Activated T-helper 17 cell treated with anti-CD3 and anti-CD28 coated beads, Interleukin-2, amount 50 U/mL, for 72 hours (primary cell): ENCODE results near the gene VPS37C. TPM values are rescaled to one million over a fixed set of nuclear protein-coding genes. Genes with fewer than 3 reads are reported as not detected.
"Not testable (repeated sequence)": the region's sequence is repeated elsewhere in the genome, so short reads cannot be mapped to it uniquely, and the experiment has no call there.

Source experiments
- ATAC-seq: fragments of 150-1000 bp; cut with Tn5 transposase; replicated peaks from 2 replicates; pipeline ENCODE4 v1.10.0; 2021; ENCODE audit warnings: mild to moderate bottlenecking, moderate library complexity
- H3K27ac Mint-ChIP-seq: one replicate; pipeline ENCODE4 v1.8.0; 2022; ENCODE audit warnings: mixed read lengths
- H3K27me3 Mint-ChIP-seq: one replicate; pipeline ENCODE4 v1.8.0; 2022; ENCODE audit warnings: mixed read lengths
- H3K36me3 Mint-ChIP-seq: one replicate; pipeline ENCODE4 v1.8.0; 2022; ENCODE audit warnings: low read depth, mild to moderate bottlenecking, mixed read lengths
- H3K4me1 Mint-ChIP-seq: one replicate; pipeline ENCODE4 v1.8.0; 2022; ENCODE audit warnings: mixed read lengths
- H3K4me3 Mint-ChIP-seq: one replicate; pipeline ENCODE4 v1.8.0; 2022; ENCODE audit warnings: mild to moderate bottlenecking, mixed read lengths
- H3K9me3 Mint-ChIP-seq: one replicate; pipeline ENCODE4 v1.8.0; 2022; ENCODE audit warnings: mixed read lengths
- total RNA-seq, 2 donors: library from RNA; stranded (reverse); gene quantifications; one replicate each; pipeline ENCODE4 v1.2.3, GENCODE V29; 2022

VPS37C gene
- total RNA-seq, 2 donors from 2014 or later, result 9.7 to 14.5 TPM

GRCh38 chr11:61168042-61168688 is 6.9 kb upstream of the VPS37C start:
- Mint-ChIP-seq H3K27ac (no peak overlapping the region), H3K4me3 (peak overlapping the region; percentile 27), H3K36me3 (no peaks in the 10 kb centered on the region)

GRCh38 chr11:61166331-61166730 is 5.1 kb upstream of the VPS37C start:
- H3K4me1 Mint-ChIP-seq, result peaks cover 14% of the 10 kb centered on the region
- not testable (repeated sequence) for H3K27ac Mint-ChIP-seq, ATAC-seq, H3K9me3 Mint-ChIP-seq, H3K27me3 Mint-ChIP-seq, H3K36me3 Mint-ChIP-seq, H3K4me3 Mint-ChIP-seq

More at GRCh38 chr11:61168042-61168688, 6.9 kb upstream of the VPS37C start:
- Mint-ChIP-seq H3K27me3 (no peaks in the 10 kb centered on the region), H3K4me1 (peaks cover 22% of the 10 kb centered on the region), H3K9me3 (peaks cover 4% of the 10 kb centered on the region)
- ATAC-seq, result no peak

- peaks cover 15% of the 10 kb centered on the region for H3K4me1 Mint-ChIP-seq
- not testable (repeated sequence) for H3K36me3 Mint-ChIP-seq, H3K4me3 Mint-ChIP-seq, H3K9me3 Mint-ChIP-seq, ATAC-seq, H3K27me3 Mint-ChIP-seq
- peak overlapping the region; percentile 71 for H3K27ac Mint-ChIP-seq
Observed at GRCh38 chr11:61165785-61166184, 4.6 kb upstream of the VPS37C start.

GRCh38 chr11:61164606-61165424 is 3.6 kb upstream of the VPS37C start:
- ATAC-seq, result no peak
- peak overlapping the region; percentile 46 for H3K4me3 Mint-ChIP-seq
- H3K27ac Mint-ChIP-seq, result peak overlapping the region; percentile 71
- no peaks in the 10 kb centered on the region for H3K27me3 Mint-ChIP-seq
- H3K4me1 Mint-ChIP-seq, result peaks cover 24% of the 10 kb centered on the region
- H3K9me3 Mint-ChIP-seq, result no peaks in the 10 kb centered on the region
- no peaks in the 10 kb centered on the region for H3K36me3 Mint-ChIP-seq

GRCh38 chr11:61163714-61164605 is 2.7 kb upstream of the VPS37C start:
- Mint-ChIP-seq H3K4me1 (peaks cover 28% of the 10 kb centered on the region), H3K4me3 (peak overlapping the region; percentile 46), H3K9me3 (no peaks in the 10 kb centered on the region), H3K27me3 (no peaks in the 10 kb centered on the region), H3K27ac (peak overlapping the region; percentile 71), H3K36me3 (no peaks in the 10 kb centered on the region)
- no peak for ATAC-seq

GRCh38 chr11:61163021-61163420 is 1.8 kb upstream of the VPS37C start:
- no peaks in the 10 kb centered on the region for H3K27me3 Mint-ChIP-seq
- H3K27ac Mint-ChIP-seq, result no peak overlapping the region
- H3K36me3 Mint-ChIP-seq, result peaks cover under 1% of the 10 kb centered on the region
- peaks cover 36% of the 10 kb centered on the region for H3K4me1 Mint-ChIP-seq
- no peaks in the 10 kb centered on the region for H3K9me3 Mint-ChIP-seq
- no peak for ATAC-seq
- peak overlapping the region; percentile 89 for H3K4me3 Mint-ChIP-seq

GRCh38 chr11:61162092-61162941 is 1.1 kb upstream of the VPS37C start:
- ATAC-seq, result no peak
- Mint-ChIP-seq H3K4me1 (peaks cover 38% of the 10 kb centered on the region), H3K27me3 (no peaks in the 10 kb centered on the region), H3K9me3 (no peaks in the 10 kb centered on the region), H3K36me3 (peaks cover 8% of the 10 kb centered on the region), H3K4me3 (peak overlapping the region; percentile 89), H3K27ac (peak overlapping the region; percentile 92)

- Mint-ChIP-seq H3K4me1 (peaks cover 37% of the 10 kb centered on the region), H3K27ac (peak overlapping the region; percentile 88), H3K9me3 (no peaks in the 10 kb centered on the region), H3K4me3 (peak overlapping the region; percentile 89), H3K27me3 (no peaks in the 10 kb centered on the region), H3K36me3 (peaks cover 13% of the 10 kb centered on the region)
- no peak for ATAC-seq
Observed at GRCh38 chr11:61160487-61161189, 588 bp downstream of the VPS37C start.

- no peaks in the 10 kb centered on the region for H3K27me3 Mint-ChIP-seq
- H3K36me3 Mint-ChIP-seq, result peaks cover 29% of the 10 kb centered on the region
- peaks cover 12% of the 10 kb centered on the region for H3K9me3 Mint-ChIP-seq
- ATAC-seq, result no peak
- peak overlapping the region; percentile 67 for H3K27ac Mint-ChIP-seq
- H3K4me3 Mint-ChIP-seq, result peak overlapping the region; percentile 63
- peaks cover 40% of the 10 kb centered on the region for H3K4me1 Mint-ChIP-seq
Observed at GRCh38 chr11:61158691-61159381, 2.4 kb downstream of the VPS37C start.

GRCh38 chr11:61157743-61158142 is 3.5 kb downstream of the VPS37C start:
- Mint-ChIP-seq H3K9me3 (peaks cover 12% of the 10 kb centered on the region), H3K4me3 (peak overlapping the region; percentile 28), H3K27me3 (no peaks in the 10 kb centered on the region), H3K4me1 (peaks cover 39% of the 10 kb centered on the region), H3K27ac (peak overlapping the region; percentile 67), H3K36me3 (peaks cover 29% of the 10 kb centered on the region)
- ATAC-seq, result no peak

- peaks cover 36% of the 10 kb centered on the region for H3K4me1 Mint-ChIP-seq
- H3K36me3 Mint-ChIP-seq, result peaks cover 29% of the 10 kb centered on the region
- H3K9me3 Mint-ChIP-seq, result peaks cover 12% of the 10 kb centered on the region
- no peak overlapping the region for H3K27ac Mint-ChIP-seq
- H3K27me3 Mint-ChIP-seq, result no peaks in the 10 kb centered on the region
- no peak for ATAC-seq
- H3K4me3 Mint-ChIP-seq, result no peak overlapping the region
Observed at GRCh38 chr11:61155741-61156140, 5.5 kb downstream of the VPS37C start.

- peaks cover 29% of the 10 kb centered on the region for H3K36me3 Mint-ChIP-seq
- no peaks in the 10 kb centered on the region for H3K27me3 Mint-ChIP-seq
- ATAC-seq, result no peak
- H3K4me3 Mint-ChIP-seq, result no peak overlapping the region
- no peak overlapping the region for H3K27ac Mint-ChIP-seq
- peaks cover 12% of the 10 kb centered on the region for H3K9me3 Mint-ChIP-seq
- peaks cover 32% of the 10 kb centered on the region for H3K4me1 Mint-ChIP-seq
Observed at GRCh38 chr11:61155312-61155711, 5.9 kb downstream of the VPS37C start.

GRCh38 chr11:61154528-61154927 is 6.7 kb downstream of the VPS37C start:
- Mint-ChIP-seq H3K27me3 (no peaks in the 10 kb centered on the region), H3K4me1 (peaks cover 30% of the 10 kb centered on the region), H3K4me3 (no peak overlapping the region), H3K36me3 (peaks cover 29% of the 10 kb centered on the region), H3K9me3 (peaks cover 12% of the 10 kb centered on the region), H3K27ac (no peak overlapping the region)
- ATAC-seq, result no peak
